Bronchus fibroblast of lung (primary cell): ENCODE measurements around the gene GNL3L. TPM values are rescaled to one million over a fixed set of nuclear protein-coding genes. Genes with fewer than 3 reads are reported as not detected.

Experiments
- total RNA-seq: library from RNA; depleted of rRNA; stranded (reverse); fragments of >200 nt; gene quantifications from 2 replicates; pipeline ENCODE4 v1.2.3, GENCODE V29; 2015

Gene GNL3L
- 19.0 and 19.7 TPM in 2 replicates for total RNA-seq

DNA sequence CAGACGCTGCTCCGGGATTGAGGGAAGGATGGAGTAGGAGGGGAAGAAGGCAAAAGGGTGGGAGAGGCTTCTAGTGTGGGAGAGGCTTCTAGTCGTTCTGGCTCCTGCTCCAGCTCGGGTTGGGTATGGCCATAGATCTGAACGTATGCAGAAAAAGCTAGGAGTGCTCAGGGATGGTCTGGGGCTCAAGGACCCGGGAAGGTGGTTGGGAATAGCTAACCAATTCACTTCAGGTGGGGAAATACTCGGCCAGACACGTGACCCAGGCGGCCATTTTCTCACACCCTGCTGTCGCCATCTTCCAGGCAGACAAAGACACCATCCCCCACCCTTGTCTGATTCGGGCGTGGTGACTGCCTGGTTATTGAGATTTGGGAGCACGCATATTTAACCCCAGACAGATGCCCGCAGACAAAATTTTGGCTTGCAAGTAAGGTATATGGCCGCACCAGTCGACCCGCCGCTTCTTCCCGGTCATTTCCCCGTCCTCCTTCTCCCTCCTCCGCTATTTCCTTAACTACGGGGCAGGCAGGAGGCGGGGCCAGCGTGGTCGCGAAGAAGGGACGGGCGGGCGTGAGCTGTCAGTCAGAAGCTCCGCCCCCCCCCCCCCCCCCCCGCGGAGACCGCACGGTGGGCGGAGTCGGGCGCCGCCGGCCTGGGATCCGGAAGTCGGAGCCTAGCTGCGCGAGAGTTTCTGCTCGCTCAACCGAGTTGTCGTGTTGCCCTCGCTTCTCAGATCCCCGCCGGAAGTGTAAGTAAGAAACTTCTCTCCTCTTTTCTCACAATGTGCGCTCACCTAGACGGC is at the start of gene GNL3L:
GNL3L (plus strand) TSS at position 668 of the 805 bp plus-strand sequence. CDS start 2,348 bp downstream, outside the sequence.

DNA sequence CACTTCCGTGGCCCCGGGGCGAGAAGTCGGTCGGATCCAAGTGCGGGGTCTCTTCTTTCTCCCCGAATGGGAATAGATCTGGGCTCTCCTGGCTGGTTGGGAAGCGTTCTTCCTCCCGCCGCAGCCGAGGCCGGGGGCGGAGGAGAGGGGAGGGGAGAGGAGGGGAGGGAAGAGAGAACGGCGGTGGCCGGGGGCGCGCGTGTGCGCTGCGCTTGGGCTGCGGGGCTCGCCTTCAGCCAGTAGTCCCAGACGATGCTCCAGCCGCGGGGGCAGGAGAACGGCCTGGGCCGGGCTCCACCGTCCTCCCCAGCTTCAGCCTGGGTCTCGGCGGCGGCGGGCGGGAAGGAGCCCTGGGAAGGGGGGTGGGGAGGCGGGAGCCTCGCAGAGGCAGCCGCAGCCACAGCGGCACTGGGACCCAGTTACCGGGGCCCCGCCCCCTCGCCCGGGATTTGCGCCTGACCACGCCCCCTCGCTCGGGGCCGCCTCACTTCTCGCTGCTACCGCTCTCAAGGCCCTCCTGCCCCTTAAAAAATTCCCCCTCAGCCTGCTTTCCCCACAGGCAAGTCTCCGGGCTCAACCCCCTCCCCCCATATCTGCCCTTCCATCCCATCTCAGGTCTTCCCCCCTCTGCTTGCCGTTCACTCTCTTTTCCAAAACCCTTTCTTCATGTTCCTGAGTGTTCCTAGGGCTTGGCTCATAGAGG is 34.1 kb upstream of the GNL3L start, which contains the start of gene FGD1:
FGD1 (minus strand) TSS at position 421 of the 703 bp plus-strand sequence. CDS start 802 bp downstream, outside the sequence.

Other genes starting within 250 kb of the GNL3L start
- 0.45 and 0.50 TPM in 2 replicates for gene WNK3, start 172.2 kb upstream of the GNL3L start, total RNA-seq
- 12.8 and 13.8 TPM in 2 replicates for gene TSR2, start 89.8 kb upstream of the GNL3L start, total RNA-seq
- gene FGD1, start 34.0 kb upstream of the GNL3L start, total RNA-seq = 10.4 TPM in 2 replicates